Measurements from ENCODE around the gene IDH1. TPM values are rescaled to one million over a fixed set of nuclear protein-coding genes. Genes with fewer than 3 reads are reported as not detected.
"Not testable (repeated sequence)": the region's sequence is repeated elsewhere in the genome, so short reads cannot be mapped to it uniquely, and the experiment has no call there.

IDH1 gene
- total and polyA plus RNA-seq, 2 donors = 88.4 to 268 TPM

- Histone ChIP-seq H3K4me1 (ENCODE audit: insufficient read depth) (peaks cover 1% of the 10 kb centered on the region), H3K36me3 (ENCODE audit: insufficient read depth) (no peaks in the 10 kb centered on the region), H3K4me3 (ENCODE audit: low read depth, low read length) (no peak overlapping the region), H3K27ac (ENCODE audit: low read depth) (no peak overlapping the region)
- DNase-seq (ENCODE audit: extremely low spot score) = no peak
- WGBS = 93% methylated on average over 2 of the region's 2 CpGs
Measured at GRCh38 chr2:208224802-208225201, 30.1 kb downstream of the IDH1 start.

GRCh38 chr2:208222351-208222750 is 32.5 kb downstream of the IDH1 start:
- Histone ChIP-seq H3K4me1 (ENCODE audit: insufficient read depth) (no peaks in the 10 kb centered on the region), H3K4me3 (ENCODE audit: low read depth, low read length) (no peak overlapping the region), H3K27ac (ENCODE audit: low read depth) (no peak overlapping the region), H3K36me3 (ENCODE audit: insufficient read depth) (no peaks in the 10 kb centered on the region)
- no peak for DNase-seq (ENCODE audit: extremely low spot score)
- WGBS = 85% methylated on average over 3 of the region's 3 CpGs

- WGBS = 92% methylated on average over 3 of the region's 3 CpGs
- not testable (repeated sequence) for DNase-seq (ENCODE audit: extremely low spot score); H3K4me1 ChIP-seq (ENCODE audit: insufficient read depth); H3K36me3 ChIP-seq (ENCODE audit: insufficient read depth); H3K27ac ChIP-seq (ENCODE audit: low read depth); H3K4me3 ChIP-seq (ENCODE audit: low read depth, low read length)
Measured at GRCh38 chr2:208221873-208222272, 33.0 kb downstream of the IDH1 start.

- WGBS = 95% methylated on average over 9 of the region's 9 CpGs
- no peaks in the 10 kb centered on the region for H3K4me1 ChIP-seq (ENCODE audit: insufficient read depth)
Measured at GRCh38 chr2:208210688-208211451, 44.0 kb downstream of the IDH1 start.

GRCh38 chr2:208208335-208209085 is 46.4 kb downstream of the IDH1 start:
- Histone ChIP-seq H3K27ac (ENCODE audit: low read depth) (no peak overlapping the region), H3K36me3 (ENCODE audit: insufficient read depth) (no peaks in the 10 kb centered on the region), H3K4me1 (ENCODE audit: insufficient read depth) (no peaks in the 10 kb centered on the region), H3K4me3 (ENCODE audit: low read depth, low read length) (no peak overlapping the region)
- DNase-seq (ENCODE audit: extremely low spot score) = no peak
- 90% methylated on average over 9 of the region's 9 CpGs for WGBS

More at GRCh38 chr2:208210688-208211451, 44.0 kb downstream of the IDH1 start:
- no peak for DNase-seq (ENCODE audit: extremely low spot score)
- H3K4me3 ChIP-seq (ENCODE audit: low read depth, low read length) = no peak overlapping the region
- H3K36me3 ChIP-seq (ENCODE audit: insufficient read depth) = no peaks in the 10 kb centered on the region
- H3K27ac ChIP-seq (ENCODE audit: low read depth) = no peak overlapping the region

- 78% methylated on average over 3 of the region's 3 CpGs for WGBS
- DNase-seq (ENCODE audit: extremely low spot score) = no peak
- no peak overlapping the region for H3K4me3 ChIP-seq (ENCODE audit: low read depth, low read length)
- H3K36me3 ChIP-seq (ENCODE audit: insufficient read depth) = no peaks in the 10 kb centered on the region
- no peaks in the 10 kb centered on the region for H3K4me1 ChIP-seq (ENCODE audit: insufficient read depth)
- H3K27ac ChIP-seq (ENCODE audit: low read depth) = no peak overlapping the region
Measured at GRCh38 chr2:208207769-208208168, 47.1 kb downstream of the IDH1 start.

- H3K4me3 ChIP-seq (ENCODE audit: low read depth, low read length) = no peak overlapping the region
- no peak overlapping the region for H3K27ac ChIP-seq (ENCODE audit: low read depth)
- no peaks in the 10 kb centered on the region for H3K36me3 ChIP-seq (ENCODE audit: insufficient read depth)
- H3K4me1 ChIP-seq (ENCODE audit: insufficient read depth) = no peaks in the 10 kb centered on the region
- 52% methylated on average over 5 of the region's 5 CpGs for WGBS
- no peak for DNase-seq (ENCODE audit: extremely low spot score)
Measured at GRCh38 chr2:208204166-208204565, 50.7 kb downstream of the IDH1 start.

- Histone ChIP-seq H3K27ac (ENCODE audit: low read depth) (no peak overlapping the region), H3K4me1 (ENCODE audit: insufficient read depth) (no peaks in the 10 kb centered on the region), H3K4me3 (ENCODE audit: low read depth, low read length) (no peak overlapping the region), H3K36me3 (ENCODE audit: insufficient read depth) (no peaks in the 10 kb centered on the region)
- DNase-seq (ENCODE audit: extremely low spot score) = no peak
- WGBS = 77% methylated on average over 3 of the region's 3 CpGs
Measured at GRCh38 chr2:208195531-208195930, 59.3 kb downstream of the IDH1 start.

GRCh38 chr2:208192611-208193236 is 62.1 kb downstream of the IDH1 start:
- no peak for DNase-seq (ENCODE audit: extremely low spot score)
- no peak overlapping the region for H3K4me3 ChIP-seq (ENCODE audit: low read depth, low read length)
- H3K27ac ChIP-seq (ENCODE audit: low read depth) = no peak overlapping the region
- no peaks in the 10 kb centered on the region for H3K4me1 ChIP-seq (ENCODE audit: insufficient read depth)
- 83% methylated on average over 8 of the region's 8 CpGs for WGBS
- H3K36me3 ChIP-seq (ENCODE audit: insufficient read depth) = no peaks in the 10 kb centered on the region

GRCh38 chr2:208189810-208190503 is 64.9 kb downstream of the IDH1 start, which contains the start of gene C2orf80:
Gene C2orf80, minus strand, starts transcription at chr2:208190030. Its CDS starts 3,044 bp downstream, at chr2:208186986.
- no peaks in the 10 kb centered on the region for H3K4me1 ChIP-seq (ENCODE audit: insufficient read depth)
- H3K4me3 ChIP-seq (ENCODE audit: low read depth, low read length) = no peak within 1 kb of the TSS
- no peak within 1 kb of the TSS for H3K27ac ChIP-seq (ENCODE audit: low read depth)
- 71% methylated on average over 10 of the region's 10 CpGs for WGBS
- DNase-seq (ENCODE audit: extremely low spot score) = no peak
- H3K36me3 ChIP-seq (ENCODE audit: insufficient read depth) = no peaks in the 10 kb centered on the region

- H3K27ac ChIP-seq (ENCODE audit: low read depth) = no peak overlapping the region
- no peaks in the 10 kb centered on the region for H3K4me1 ChIP-seq (ENCODE audit: insufficient read depth)
- no peaks in the 10 kb centered on the region for H3K36me3 ChIP-seq (ENCODE audit: insufficient read depth)
- H3K4me3 ChIP-seq (ENCODE audit: low read depth, low read length) = no peak overlapping the region
- no peak for DNase-seq (ENCODE audit: extremely low spot score)
- 58% methylated on average over 5 of the region's 5 CpGs for WGBS
Measured at GRCh38 chr2:208189069-208189809, 65.6 kb downstream of the IDH1 start.

- 95% methylated on average over 2 of the region's 2 CpGs for WGBS
- Histone ChIP-seq H3K36me3 (ENCODE audit: insufficient read depth) (no peaks in the 10 kb centered on the region), H3K27ac (ENCODE audit: low read depth) (no peak overlapping the region), H3K4me3 (ENCODE audit: low read depth, low read length) (no peak overlapping the region), H3K4me1 (ENCODE audit: insufficient read depth) (no peaks in the 10 kb centered on the region)
- DNase-seq (ENCODE audit: extremely low spot score) = no peak
Measured at GRCh38 chr2:208186893-208187292, 68.0 kb downstream of the IDH1 start.

- WGBS = 77% methylated on average over 5 of the region's 5 CpGs
- Histone ChIP-seq H3K4me3 (ENCODE audit: low read depth, low read length) (no peak overlapping the region), H3K27ac (ENCODE audit: low read depth) (no peak overlapping the region), H3K36me3 (ENCODE audit: insufficient read depth) (no peaks in the 10 kb centered on the region), H3K4me1 (ENCODE audit: insufficient read depth) (no peaks in the 10 kb centered on the region)
- no peak for DNase-seq (ENCODE audit: extremely low spot score)
Measured at GRCh38 chr2:208186465-208186864, 68.4 kb downstream of the IDH1 start.

Measured in urinary bladder (tissue), 4 donors.